H7 (cell line): Measurements from ENCODE around the gene STK11IP. TPM values are rescaled to one million over a fixed set of nuclear protein-coding genes. Genes with fewer than 3 reads are reported as not detected.

Experiments used
- DNase-seq: peaks from one replicate; pipeline ENCODE4 v3.0.0; 2012
- H3K27me3 ChIP-seq: 2 replicates; pipeline ENCODE4 v1.6.0; 2011; ENCODE audit warnings: mild to moderate bottlenecking, low read length; ENCODE audit not compliant: control insufficient read depth, insufficient read depth
- H3K36me3 ChIP-seq: replicated peaks from 2 replicates; pipeline ENCODE4 v1.5.1; 2011; ENCODE audit warnings: low read length; ENCODE audit not compliant: control insufficient read depth, insufficient read depth
- H3K4me3 ChIP-seq: 2 replicates; pipeline ENCODE4 v1.5.1; 2011; ENCODE audit warnings: low read depth, mild to moderate bottlenecking, control low read depth, low read length, moderate library complexity; ENCODE audit not compliant: insufficient read depth
- total RNA-seq: library from RNA; depleted of rRNA; stranded (reverse); fragments of >200 nt; shearing (Covaris generic); gene quantifications from 2 replicates; pipeline ENCODE4 v1.2.3, GENCODE V29; 2014

The STK11IP gene
- total RNA-seq, 1 experiment from 2014 or later = 26.6 TPM

DNA sequence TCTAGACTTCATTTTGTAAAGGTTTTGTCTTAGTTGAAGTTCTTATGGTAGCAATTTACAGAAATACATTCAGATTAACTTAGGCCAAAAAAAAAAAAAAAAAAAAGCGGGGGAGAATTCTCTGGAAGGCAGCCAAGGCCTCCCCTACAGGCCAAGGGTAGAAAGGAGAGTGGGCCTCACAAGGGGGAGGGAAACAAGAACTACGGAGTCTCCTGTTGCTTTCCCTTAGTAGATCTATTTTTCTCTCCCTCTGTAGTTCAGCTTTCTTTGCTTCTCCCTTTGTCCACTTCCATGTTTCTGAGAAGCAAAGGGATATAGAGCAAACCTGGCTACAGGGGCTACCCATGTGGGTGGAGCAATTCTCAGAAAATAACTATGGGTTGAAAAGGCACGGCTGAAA is 2.4 kb upstream of the STK11IP start:
- no peaks in the 10 kb centered on the region for H3K36me3 ChIP-seq
- DNase-seq = peak; percentile 67
- H3K27me3 ChIP-seq = no peaks in the 10 kb centered on the region
- no peak overlapping the region for H3K4me3 ChIP-seq

DNA sequence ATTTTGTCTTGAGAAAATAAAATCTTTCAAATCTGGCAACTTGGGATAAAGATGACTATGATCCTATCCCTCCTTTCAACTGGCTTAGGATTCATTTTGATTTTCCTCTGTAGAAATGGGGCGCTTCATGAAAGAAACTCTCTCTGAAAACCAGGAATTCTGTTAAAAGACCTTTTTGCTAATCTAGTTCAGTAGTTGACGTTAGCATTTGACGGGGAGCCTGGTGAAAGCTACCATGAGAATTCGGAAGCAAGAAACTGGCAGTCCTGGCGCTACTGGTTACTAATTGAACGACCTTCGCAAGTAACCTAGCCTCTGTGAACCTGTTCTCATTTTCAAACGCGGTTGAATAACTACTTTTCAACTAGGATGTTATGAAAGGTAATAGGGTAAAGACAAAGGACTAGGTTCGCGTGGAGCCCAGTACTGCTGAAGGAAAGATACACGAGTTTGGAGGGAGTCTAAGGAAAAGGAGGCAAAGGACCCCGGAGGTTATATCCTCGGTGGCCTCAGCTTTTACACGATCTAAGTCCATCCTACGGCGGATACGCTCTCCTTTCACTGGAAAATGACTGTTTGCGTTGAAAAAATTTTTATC is 604 bp upstream of the STK11IP start:
- peak; percentile 61 for DNase-seq
- H3K36me3 ChIP-seq = peaks cover 2% of the 10 kb centered on the region
- H3K27me3 ChIP-seq = no peaks in the 10 kb centered on the region
- peak overlapping the region; percentile 52 for H3K4me3 ChIP-seq

- peaks cover 2% of the 10 kb centered on the region for H3K36me3 ChIP-seq
- no peak for DNase-seq
- H3K4me3 ChIP-seq = peak overlapping the region; percentile 52
- no peaks in the 10 kb centered on the region for H3K27me3 ChIP-seq
These were observed 836 bp downstream of the STK11IP start for GRCh38 chr2:219598308-219599078.

DNA sequence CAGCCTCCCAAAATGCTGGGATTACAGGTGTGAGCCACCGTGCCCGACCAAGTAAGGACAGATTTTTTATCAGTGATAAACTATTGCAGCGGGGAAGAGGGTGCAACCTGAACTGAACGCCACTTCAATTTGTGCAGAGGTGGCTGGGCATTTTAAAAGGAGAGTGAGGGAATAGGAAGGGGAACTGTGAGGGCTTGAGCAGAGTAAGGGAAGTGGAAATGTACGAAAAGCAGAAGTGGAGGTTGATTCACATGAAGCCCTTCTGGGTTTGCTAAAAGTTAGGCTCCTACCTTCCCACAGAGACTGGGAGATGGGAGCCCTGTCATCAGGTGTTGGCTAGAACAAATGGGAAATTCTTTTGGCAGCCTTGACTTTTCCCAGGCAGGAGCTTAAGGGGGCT is 6.1 kb downstream of the STK11IP start:
- H3K4me3 ChIP-seq = no peak overlapping the region
- no peaks in the 10 kb centered on the region for H3K27me3 ChIP-seq
- DNase-seq = no peak
- H3K36me3 ChIP-seq = peaks cover 5% of the 10 kb centered on the region

DNA sequence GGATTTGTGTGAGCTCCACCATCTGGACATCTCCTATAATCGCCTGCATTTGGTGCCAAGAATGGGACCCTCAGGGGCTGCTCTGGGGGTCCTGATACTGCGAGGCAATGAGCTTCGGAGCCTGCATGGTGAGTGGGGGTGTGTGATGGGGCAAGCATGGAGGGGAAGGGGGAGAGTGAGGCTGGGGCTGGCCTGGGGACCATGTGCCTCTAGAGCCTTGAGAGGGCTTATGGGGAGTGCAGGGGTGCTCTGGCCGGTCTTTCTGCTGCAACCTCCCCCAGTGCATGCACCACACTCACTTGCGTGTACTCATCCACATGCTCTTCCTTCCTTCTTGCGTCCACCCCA is 7.9 kb downstream of the STK11IP start:
- DNase-seq = no peak
- peaks cover 5% of the 10 kb centered on the region for H3K36me3 ChIP-seq
- H3K27me3 ChIP-seq = no peaks in the 10 kb centered on the region
- H3K4me3 ChIP-seq = no peak overlapping the region

DNA sequence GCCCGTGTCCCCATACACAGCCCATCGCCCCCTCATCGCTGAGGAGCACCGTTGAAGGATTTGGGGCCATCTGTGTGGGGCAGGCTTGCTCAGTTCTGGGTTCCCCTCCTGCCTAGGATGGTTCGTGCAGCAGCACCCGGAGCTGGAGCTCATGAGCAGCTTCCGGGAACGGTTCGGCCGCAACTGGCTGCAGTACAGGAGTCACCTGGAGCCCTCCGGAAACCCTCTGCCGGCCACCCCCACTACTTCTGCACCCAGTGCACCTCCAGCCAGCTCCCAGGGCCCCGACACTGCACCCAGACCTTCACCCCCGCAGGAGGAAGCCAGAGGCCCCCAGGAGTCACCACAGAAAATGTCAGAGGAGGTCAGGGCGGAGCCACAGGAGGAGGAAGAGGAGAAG is 10.3 kb downstream of the STK11IP start:
- Histone ChIP-seq H3K4me3 (no peak overlapping the region), H3K36me3 (peaks cover 5% of the 10 kb centered on the region), H3K27me3 (no peaks in the 10 kb centered on the region)
- peak; percentile 38 for DNase-seq

DNA sequence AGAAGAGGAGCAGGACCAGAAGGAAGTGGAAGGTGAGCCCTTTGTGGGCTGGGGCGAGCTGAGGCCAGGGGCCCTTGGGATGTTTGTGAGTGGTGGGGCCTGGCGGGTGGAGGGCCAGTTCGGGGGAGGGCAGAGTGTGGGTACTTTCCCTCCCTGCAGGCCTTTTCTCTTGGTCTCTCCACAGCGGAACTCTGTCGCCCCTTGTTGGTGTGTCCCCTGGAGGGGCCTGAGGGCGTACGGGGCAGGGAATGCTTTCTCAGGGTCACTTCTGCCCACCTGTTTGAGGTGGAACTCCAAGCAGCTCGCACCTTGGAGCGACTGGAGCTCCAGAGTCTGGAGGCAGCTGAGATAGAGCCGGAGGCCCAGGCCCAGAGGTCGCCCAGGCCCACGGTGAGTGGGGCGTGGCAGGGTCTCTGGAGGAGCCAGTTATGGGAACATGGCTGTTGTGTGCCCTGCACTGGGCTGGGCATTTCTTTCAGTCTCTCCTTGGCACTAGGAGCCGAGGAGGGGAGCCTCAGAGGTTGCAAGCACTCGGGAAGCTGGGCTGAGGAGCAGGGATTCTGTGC is 10.8 kb downstream of the STK11IP start:
- DNase-seq = peak; percentile 60
- Histone ChIP-seq H3K36me3 (peaks cover 5% of the 10 kb centered on the region), H3K4me3 (no peak overlapping the region), H3K27me3 (no peaks in the 10 kb centered on the region)

DNA sequence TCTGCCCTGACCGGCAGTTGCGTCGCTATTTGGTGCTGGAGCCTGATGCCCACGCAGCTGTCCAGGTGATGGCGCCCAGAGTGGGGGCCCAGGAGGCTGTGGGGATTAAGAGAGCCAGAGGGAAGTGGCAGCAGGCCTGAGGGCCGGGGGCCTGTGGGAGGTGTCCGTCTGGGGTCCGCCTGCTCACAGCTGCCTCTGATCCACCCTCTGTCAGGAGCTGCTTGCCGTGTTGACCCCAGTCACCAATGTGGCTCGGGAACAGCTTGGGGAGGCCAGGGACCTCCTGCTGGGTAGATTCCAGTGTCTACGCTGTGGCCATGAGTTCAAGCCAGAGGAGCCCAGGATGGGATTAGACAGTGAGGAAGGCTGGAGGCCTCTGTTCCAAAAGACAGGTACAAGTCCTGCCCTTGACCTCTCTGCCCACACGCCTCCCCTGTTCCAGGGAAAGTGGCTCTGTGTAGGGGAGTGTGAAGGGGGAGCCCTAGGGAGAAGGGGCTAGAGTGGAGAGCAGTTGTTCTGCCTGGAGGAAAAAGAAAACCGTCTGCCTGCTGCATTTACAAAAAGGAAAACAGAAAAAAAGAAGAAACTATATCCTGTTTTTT is 11.6 kb downstream of the STK11IP start:
- Histone ChIP-seq H3K27me3 (no peaks in the 10 kb centered on the region), H3K36me3 (peaks cover 5% of the 10 kb centered on the region), H3K4me3 (no peak overlapping the region)
- no peak for DNase-seq

GRCh38 chr2:219611306-219611705 is 13.6 kb downstream of the STK11IP start:
- DNase-seq = no peak
- H3K4me3 ChIP-seq = no peak overlapping the region
- H3K27me3 ChIP-seq = no peaks in the 10 kb centered on the region
- peaks cover 6% of the 10 kb centered on the region for H3K36me3 ChIP-seq

- H3K4me3 ChIP-seq = no peak overlapping the region
- no peaks in the 10 kb centered on the region for H3K27me3 ChIP-seq
- H3K36me3 ChIP-seq = peaks cover 4% of the 10 kb centered on the region
- DNase-seq = no peak
These were observed 14.4 kb downstream of the STK11IP start for GRCh38 chr2:219611866-219612576.

DNA sequence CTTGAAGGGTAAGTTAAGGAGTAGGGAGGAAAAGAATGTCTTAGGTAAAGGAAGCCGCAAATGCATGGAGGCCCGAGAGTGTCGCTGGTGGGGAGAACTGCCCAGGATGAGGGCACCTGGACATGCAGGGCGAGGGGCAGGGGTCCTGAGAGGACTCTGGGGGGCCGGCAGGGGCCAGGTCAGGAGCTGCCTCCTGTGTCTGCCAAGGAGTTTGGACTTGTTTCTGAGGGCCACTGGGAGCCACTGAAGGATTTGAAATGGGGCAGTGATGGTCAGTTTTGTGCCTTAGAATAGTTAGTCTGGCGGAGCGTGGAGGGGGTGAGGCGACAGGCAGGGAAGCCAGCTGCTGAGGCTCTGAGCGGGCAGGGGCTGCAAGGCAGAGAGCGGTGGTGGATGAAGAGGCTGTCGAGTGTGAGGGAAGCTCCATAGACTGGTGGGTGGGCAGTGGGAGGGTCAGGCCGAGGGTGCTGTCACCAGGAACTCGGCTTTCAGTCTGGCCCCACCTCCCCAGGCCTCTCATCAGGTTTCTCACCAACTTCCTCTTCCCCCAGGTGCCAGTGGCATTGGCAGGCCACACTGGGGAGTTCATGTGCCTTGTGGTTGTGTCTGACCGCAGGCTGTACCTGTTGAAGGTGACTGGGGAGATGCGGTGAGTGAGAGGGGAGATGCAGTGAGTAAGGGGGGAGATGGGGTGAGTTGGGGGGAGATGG is 15.1 kb downstream of the STK11IP start:
- DNase-seq = peak; percentile 52
- Histone ChIP-seq H3K36me3 (peaks cover 4% of the 10 kb centered on the region), H3K27me3 (no peaks in the 10 kb centered on the region), H3K4me3 (no peak overlapping the region)

- no peak for DNase-seq
- peaks cover 4% of the 10 kb centered on the region for H3K36me3 ChIP-seq
- H3K27me3 ChIP-seq = no peaks in the 10 kb centered on the region
- H3K4me3 ChIP-seq = no peak overlapping the region
These were observed 15.9 kb downstream of the STK11IP start for GRCh38 chr2:219613461-219614070.

DNA sequence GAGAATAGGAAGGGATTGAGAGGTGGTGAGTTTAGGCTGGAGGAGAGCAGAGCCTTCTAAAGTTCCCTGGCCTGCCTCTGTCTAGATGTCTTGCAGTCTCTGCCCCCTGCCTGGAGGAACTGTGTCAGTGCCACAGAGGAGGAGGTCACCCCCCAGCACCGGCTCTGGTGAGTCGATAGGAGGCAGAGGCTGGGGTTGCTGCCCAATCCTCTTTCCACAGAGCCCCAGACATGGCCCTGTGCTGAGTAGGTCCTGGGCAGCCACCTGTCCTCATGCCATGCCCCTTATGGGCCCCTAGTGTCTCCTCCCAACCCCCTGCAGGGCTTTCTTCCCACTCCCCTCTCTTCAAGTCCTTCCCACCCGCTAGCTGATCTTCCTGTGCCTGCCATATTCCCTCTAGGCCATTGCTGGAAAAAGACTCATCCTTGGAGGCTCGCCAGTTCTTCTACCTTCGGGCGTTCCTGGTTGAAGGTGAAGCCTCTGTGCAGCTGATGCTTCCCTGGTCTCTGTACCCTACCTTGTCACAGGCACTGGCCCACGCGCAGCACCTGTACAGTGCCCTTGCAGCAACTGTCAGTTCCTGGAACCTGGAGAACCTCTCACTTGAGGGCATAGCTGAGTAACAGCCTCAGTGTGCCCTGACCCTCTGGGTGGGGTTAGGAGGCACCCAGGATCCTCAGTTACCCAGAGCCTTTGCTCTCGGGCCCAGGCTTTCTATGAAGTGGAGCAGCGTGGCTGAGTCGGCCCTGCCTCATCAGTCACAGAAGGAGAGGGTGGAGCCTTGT is 16.6 kb downstream of the STK11IP start:
- no peak overlapping the region for H3K4me3 ChIP-seq
- DNase-seq = no peak
- H3K27me3 ChIP-seq = no peaks in the 10 kb centered on the region
- H3K36me3 ChIP-seq = peaks cover 4% of the 10 kb centered on the region
